NB4 (cell line): ENCODE data around the gene KIAA1217.

Source experiments
- CTCF ChIP-seq: IDR thresholded peaks from one replicate; pipeline ENCODE4 v1.5.1; 2012; ENCODE audit warnings: low read depth, low read length
- POLR2A ChIP-seq: IDR thresholded peaks from 2 replicates; pipeline ENCODE4 v1.6.1; 2011; ENCODE audit warnings: mild to moderate bottlenecking; ENCODE audit not compliant: insufficient read length; ENCODE audit errors: extremely low read depth

DNA sequence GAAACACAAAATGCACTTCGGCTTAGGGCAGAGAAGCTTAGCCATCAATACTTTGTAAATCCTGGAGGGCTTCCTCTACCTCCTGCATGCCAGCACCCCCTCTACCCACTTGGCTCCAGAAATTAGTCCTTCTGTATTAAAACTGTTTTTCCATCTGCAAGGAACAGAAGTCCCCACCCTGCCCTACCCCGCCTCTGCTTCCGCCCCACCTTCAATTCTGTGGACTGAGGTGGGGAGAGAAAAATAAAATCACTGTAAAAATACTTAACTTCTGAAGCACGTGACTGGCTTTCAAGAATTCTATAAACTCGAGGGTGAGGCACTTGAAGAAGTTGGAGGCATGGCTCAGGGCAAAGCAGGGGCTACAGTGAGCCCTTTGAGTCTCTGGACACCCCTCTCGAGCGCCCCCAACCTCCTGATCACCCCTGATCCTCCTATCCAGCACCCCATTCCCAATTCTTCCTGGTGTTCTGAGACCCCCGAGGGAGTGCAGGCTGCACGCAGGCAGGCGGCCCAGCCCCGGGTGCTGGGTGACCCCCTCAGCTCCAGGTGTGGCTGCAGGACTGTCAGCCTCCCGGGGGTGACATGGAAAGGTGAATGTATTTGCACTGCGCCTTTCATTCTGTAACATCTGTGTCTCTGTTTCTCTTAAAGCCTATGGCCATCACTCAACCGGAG lies 7.3 kb upstream of the KIAA1217 start:
- no peak for TF ChIP-seq CTCF
- TF ChIP-seq POLR2A: no peak
